ENCODE data around the gene PRDX1.
"Not testable (repeated sequence)": the region's sequence is repeated elsewhere in the genome, so short reads cannot be mapped to it uniquely, and the experiment has no call there.

PRDX1 gene

DNA sequence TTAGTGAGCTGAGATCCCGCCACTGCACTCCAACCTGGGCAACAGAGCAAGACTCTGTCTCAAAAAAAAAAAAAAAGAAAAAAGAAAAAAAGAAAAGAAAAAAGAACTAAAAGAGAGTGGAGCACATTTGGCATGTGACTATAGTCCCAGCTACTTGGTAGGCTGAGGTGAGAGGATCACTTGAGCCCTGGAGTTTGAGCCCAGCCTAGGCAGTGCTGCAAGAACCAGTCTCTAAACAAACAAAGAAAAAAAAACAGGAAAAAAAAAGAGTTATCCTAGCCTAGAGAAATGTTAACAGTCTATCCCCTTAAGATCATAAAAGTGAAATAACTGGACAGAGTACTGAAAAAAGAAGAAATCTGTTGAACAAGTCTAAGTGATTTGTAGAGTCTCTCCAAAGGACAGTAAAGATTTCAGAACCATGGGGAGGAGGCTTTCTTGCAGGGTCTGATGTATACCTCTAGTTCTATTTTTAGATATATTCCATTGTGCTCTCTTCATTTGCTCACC lies 4.5 kb upstream of the PRDX1 start:
- TF ChIP-seq CTCF (IDR thresholded peaks at IDR 0.05; ENCODE audit: insufficient read depth, low read depth, low read length, missing control alignments): no peak
- DNase-seq (ENCODE audit: low read depth): no peak

GRCh38 chr1:45523975-45524374 lies 2.3 kb upstream of the PRDX1 start:
- DNase-seq (ENCODE audit: low read depth); H3K4me3 ChIP-seq (ENCODE audit: low read depth, low read length): not testable (repeated sequence)

More for the DNA sequence above, 4.5 kb upstream of the PRDX1 start:
- no peak overlapping the region for H3K4me3 ChIP-seq (ENCODE audit: low read depth, low read length)

DNA sequence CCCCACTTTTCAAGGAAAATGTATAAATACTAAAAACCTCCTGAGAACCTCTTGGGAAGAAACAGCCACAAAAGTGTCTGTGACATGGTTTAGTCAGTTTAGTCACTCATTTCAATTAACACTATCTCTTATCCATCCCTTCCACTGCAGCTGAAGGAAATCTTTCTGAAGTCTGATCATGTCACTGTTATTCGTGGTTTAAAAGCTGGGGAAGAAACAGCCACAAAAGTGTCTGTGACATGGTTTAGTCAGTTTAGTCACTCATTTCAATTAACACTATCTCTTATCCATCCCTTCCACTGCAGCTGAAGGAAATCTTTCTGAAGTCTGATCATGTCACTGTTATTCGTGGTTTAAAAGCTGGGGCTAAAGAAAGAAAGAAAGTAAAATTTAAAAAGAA lies 1.8 kb upstream of the PRDX1 start:
- not testable (repeated sequence) for H3K4me3 ChIP-seq (ENCODE audit: low read depth, low read length); DNase-seq (ENCODE audit: low read depth)

GRCh38 chr1:45522324-45523104 lies 830 bp upstream of the PRDX1 start:
- TF ChIP-seq CTCF (IDR thresholded peaks at IDR 0.05; ENCODE audit: insufficient read depth, low read depth, low read length, missing control alignments): no peak
- DNase-seq (ENCODE audit: low read depth): peak; percentile 40
- peak overlapping the region; percentile 82 for H3K4me3 ChIP-seq (ENCODE audit: low read depth, low read length)

DNA sequence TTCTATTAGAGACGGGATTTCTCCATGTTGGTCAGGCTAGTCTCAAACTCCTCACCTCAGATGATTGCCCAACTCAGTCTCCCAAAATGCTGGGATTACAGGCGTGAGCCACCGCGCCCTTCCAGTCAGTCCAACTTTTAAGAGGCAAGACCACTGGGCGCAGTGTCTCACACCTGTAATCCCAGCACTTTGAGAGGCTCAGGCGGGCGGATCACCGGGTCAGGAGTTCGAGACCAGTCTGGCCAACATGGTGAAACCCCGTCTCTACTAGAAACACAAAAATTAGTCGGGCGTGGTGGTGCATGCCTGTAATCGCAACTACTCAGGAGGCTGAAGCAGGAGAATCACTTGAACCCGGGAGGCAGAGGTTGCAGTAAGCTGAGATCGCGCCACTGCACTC lies 1.9 kb downstream of the PRDX1 start:
- not testable (repeated sequence) for DNase-seq (ENCODE audit: low read depth)

GRCh38 chr1:45518910-45519309 lies 2.8 kb downstream of the PRDX1 start:
- peak; percentile 52 for DNase-seq (ENCODE audit: low read depth)
- TF ChIP-seq CTCF (IDR thresholded peaks at IDR 0.05; ENCODE audit: insufficient read depth, low read depth, low read length, missing control alignments): no peak
- peak overlapping the region; percentile 82 for H3K4me3 ChIP-seq (ENCODE audit: low read depth, low read length)

More for the DNA sequence above, 1.9 kb downstream of the PRDX1 start:
- H3K4me3 ChIP-seq (ENCODE audit: low read depth, low read length): peak overlapping the region; percentile 82

GRCh38 chr1:45518366-45518765 lies 3.3 kb downstream of the PRDX1 start:
- DNase-seq (ENCODE audit: low read depth): not testable (repeated sequence)
- peak overlapping the region; percentile 82 for H3K4me3 ChIP-seq (ENCODE audit: low read depth, low read length)

DNA sequence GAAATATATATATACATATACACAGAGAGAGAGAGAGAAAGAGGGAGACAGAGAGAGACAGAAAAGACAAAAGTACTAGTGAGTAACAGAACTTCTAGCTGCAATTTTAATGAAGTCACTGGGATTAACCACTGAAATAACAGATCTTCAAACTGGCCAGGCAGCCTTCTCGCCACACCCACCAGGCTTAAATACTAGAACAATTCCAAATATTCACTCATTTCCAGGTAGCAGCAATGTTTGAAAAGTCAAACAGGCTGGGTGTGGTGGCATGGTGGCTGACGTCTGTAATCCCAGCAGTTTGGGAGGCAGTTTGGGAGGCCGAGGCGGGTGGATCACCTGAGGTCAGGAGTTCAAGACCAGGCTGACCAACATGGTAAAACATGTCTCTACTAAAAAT lies 5.2 kb downstream of the PRDX1 start:
- TF ChIP-seq CTCF (IDR thresholded peaks at IDR 0.05; ENCODE audit: insufficient read depth, low read depth, low read length, missing control alignments): no peak
- H3K4me3 ChIP-seq (ENCODE audit: low read depth, low read length): no peak overlapping the region
- DNase-seq (ENCODE audit: low read depth): no peak

- no peak for TF ChIP-seq CTCF (IDR thresholded peaks at IDR 0.05; ENCODE audit: insufficient read depth, low read depth, low read length, missing control alignments)
- DNase-seq (ENCODE audit: low read depth): no peak
- no peak overlapping the region for H3K4me3 ChIP-seq (ENCODE audit: low read depth, low read length)
These were observed 5.6 kb downstream of the PRDX1 start for GRCh38 chr1:45516036-45516435.

- not testable (repeated sequence) for H3K4me3 ChIP-seq (ENCODE audit: low read depth, low read length); DNase-seq (ENCODE audit: low read depth)
These were observed 8.0 kb downstream of the PRDX1 start for GRCh38 chr1:45513532-45514260.
